ENCODE data around the gene RAB3IP.

DNA sequence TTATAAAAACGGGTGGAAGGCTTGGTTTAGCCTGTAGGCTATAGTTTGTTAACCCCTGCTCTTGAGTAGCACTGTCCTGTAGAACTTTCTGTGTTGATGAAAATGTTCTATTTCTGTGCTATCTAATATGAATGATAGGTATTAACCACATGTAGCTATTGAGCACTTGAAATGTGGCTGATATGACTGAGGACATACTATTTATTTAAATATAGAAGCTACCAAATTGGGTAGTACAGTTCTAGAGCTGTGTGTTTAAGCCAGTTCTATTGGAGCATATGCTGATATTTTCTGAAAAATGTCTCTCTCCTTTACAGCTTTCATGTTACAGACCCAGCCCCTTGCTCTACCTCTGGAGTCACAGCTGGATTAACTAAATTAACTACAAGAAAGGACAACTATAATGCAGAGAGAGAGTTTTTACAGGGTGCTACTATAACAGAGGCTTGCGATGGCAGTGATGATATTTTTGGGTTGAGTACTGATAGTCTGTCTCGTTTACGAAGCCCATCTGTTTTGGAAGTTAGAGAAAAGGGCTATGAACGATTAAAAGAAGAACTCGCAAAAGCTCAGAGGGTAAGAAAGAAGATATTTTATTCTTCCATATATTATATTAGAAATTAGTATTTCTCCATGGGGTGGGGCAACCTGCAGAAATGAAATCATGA, 17.6 kb downstream of the RAB3IP start:
- TF ChIP-seq, protein P1, sequence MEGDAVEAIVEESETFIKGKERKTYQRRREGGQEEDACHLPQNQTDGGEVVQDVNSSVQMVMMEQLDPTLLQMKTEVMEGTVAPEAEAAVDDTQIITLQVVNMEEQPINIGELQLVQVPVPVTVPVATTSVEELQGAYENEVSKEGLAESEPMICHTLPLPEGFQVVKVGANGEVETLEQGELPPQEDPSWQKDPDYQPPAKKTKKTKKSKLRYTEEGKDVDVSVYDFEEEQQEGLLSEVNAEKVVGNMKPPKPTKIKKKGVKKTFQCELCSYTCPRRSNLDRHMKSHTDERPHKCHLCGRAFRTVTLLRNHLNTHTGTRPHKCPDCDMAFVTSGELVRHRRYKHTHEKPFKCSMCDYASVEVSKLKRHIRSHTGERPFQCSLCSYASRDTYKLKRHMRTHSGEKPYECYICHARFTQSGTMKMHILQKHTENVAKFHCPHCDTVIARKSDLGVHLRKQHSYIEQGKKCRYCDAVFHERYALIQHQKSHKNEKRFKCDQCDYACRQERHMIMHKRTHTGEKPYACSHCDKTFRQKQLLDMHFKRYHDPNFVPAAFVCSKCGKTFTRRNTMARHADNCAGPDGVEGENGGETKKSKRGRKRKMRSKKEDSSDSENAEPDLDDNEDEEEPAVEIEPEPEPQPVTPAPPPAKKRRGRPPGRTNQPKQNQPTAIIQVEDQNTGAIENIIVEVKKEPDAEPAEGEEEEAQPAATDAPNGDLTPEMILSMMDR (IDR thresholded peaks at IDR 0.05): no peak
- no peak for TF ChIP-seq POLR2A (IDR thresholded peaks at IDR 0.05)

Data from breast epithelium (tissue), 3 donors.